Measurements from ENCODE around the gene DCXR.

- TF ChIP-seq CTCF (IDR thresholded peaks at IDR 0.05; ENCODE audit: low read depth, low read length) (no peak), MYC (IDR thresholded peaks at IDR 0.05; ENCODE audit: low read depth, low read length) (no peak), MAX (IDR thresholded peaks at IDR 0.05; ENCODE audit: low read depth, low read length) (no peak)
Observed at GRCh38 chr17:82049106-82049505, 11.6 kb upstream of the DCXR start.
